Keratinocyte (primary cell): ENCODE measurements around the gene BCAS1.

ENCODE experiments used
- EZH2 ChIP-seq: IDR thresholded peaks from one replicate; pipeline ENCODE4 v1.6.1; 2012; ENCODE audit warnings: inconsistent platforms, mild to moderate bottlenecking, low read length, moderate library complexity
- TF ChIP-seq, protein P1 (sequence below), 3 experiments: IDR thresholded peaks in 1 of 3; conservative IDR thresholded peaks in 1 of 3; optimal IDR thresholded peaks in 1 of 3; 2 replicates in 2 of 3; 3 replicates in 1 of 3; pipeline versions ENCODE3 to v1.5.1; 2011; ENCODE audit warnings: low read length in 3 of 3, mild to moderate bottlenecking in 3 of 3, moderate library complexity in 2 of 3, control low read depth in 1 of 3, inconsistent platforms in 1 of 3; ENCODE audit not compliant: insufficient read depth in 2 of 3; ENCODE audit errors: extremely low read depth in 1 of 3

DNA sequence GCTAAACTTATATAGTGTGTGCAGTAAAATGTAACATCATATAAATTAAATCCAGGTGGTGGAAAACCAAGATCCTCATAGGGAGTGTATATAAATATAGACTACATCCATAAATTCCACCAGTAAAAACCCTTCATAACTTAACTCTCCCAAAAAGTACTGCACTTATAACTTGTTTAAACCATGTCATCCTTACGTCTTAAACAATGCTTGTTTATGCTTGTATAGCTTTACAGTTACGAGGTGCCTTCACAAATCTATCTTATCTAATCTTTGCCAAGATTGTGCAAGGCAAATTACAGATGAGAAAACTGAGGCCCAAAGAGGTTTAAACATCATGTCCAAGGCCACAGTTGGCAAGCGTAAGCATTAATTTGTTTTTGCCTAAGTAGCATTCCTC, 71.3 kb downstream of the BCAS1 start:
- TF ChIP-seq, protein P1, sequence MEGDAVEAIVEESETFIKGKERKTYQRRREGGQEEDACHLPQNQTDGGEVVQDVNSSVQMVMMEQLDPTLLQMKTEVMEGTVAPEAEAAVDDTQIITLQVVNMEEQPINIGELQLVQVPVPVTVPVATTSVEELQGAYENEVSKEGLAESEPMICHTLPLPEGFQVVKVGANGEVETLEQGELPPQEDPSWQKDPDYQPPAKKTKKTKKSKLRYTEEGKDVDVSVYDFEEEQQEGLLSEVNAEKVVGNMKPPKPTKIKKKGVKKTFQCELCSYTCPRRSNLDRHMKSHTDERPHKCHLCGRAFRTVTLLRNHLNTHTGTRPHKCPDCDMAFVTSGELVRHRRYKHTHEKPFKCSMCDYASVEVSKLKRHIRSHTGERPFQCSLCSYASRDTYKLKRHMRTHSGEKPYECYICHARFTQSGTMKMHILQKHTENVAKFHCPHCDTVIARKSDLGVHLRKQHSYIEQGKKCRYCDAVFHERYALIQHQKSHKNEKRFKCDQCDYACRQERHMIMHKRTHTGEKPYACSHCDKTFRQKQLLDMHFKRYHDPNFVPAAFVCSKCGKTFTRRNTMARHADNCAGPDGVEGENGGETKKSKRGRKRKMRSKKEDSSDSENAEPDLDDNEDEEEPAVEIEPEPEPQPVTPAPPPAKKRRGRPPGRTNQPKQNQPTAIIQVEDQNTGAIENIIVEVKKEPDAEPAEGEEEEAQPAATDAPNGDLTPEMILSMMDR (optimal IDR thresholded peaks at IDR 0.05 in 1 of 3, IDR thresholded peaks at IDR 0.05 in 1 of 3, conservative IDR thresholded peaks at IDR 0.05 in 1 of 3; ENCODE audit: extremely low read depth in 1 of 3, insufficient read depth in 2 of 3, low read length in 3 of 3): no peak
- TF ChIP-seq EZH2: no peak
